ENCODE results near the gene ELMOD2.

Gene ELMOD2

GRCh38 chr4:140584439-140584838, 60.5 kb downstream of the ELMOD2 start:
- no peak for TF ChIP-seq EZH2phosphoT487 (IDR thresholded peaks at IDR 0.05; ENCODE audit: low read depth)
- TF ChIP-seq, protein P1, sequence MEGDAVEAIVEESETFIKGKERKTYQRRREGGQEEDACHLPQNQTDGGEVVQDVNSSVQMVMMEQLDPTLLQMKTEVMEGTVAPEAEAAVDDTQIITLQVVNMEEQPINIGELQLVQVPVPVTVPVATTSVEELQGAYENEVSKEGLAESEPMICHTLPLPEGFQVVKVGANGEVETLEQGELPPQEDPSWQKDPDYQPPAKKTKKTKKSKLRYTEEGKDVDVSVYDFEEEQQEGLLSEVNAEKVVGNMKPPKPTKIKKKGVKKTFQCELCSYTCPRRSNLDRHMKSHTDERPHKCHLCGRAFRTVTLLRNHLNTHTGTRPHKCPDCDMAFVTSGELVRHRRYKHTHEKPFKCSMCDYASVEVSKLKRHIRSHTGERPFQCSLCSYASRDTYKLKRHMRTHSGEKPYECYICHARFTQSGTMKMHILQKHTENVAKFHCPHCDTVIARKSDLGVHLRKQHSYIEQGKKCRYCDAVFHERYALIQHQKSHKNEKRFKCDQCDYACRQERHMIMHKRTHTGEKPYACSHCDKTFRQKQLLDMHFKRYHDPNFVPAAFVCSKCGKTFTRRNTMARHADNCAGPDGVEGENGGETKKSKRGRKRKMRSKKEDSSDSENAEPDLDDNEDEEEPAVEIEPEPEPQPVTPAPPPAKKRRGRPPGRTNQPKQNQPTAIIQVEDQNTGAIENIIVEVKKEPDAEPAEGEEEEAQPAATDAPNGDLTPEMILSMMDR (IDR thresholded peaks at IDR 0.05; ENCODE audit: low read depth, low read length), result no peak
- no peaks in the 10 kb centered on the region for H3K4me1 ChIP-seq (ENCODE audit: low read length)

GRCh38 chr4:140595065-140595464, 71.1 kb downstream of the ELMOD2 start:
- Histone ChIP-seq H3K27ac (ENCODE audit: low read length) (no peak overlapping the region), H3K27me3 (ENCODE audit: low read depth, low read length) (peaks cover 32% of the 10 kb centered on the region), H3K79me2 (ENCODE audit: low read length) (no peaks in the 10 kb centered on the region), H3K4me2 (ENCODE audit: low read length) (no peak overlapping the region), H3K9ac (ENCODE audit: low read length) (no peak overlapping the region), H3K9me3 (ENCODE audit: insufficient read depth, low read length) (no peaks in the 10 kb centered on the region), H3K36me3 (replicated peaks; ENCODE audit: low read depth, low read length) (no peaks in the 10 kb centered on the region), H2AFZ (ENCODE audit: low read depth, low read length) (no peak overlapping the region), H3K4me3 (ENCODE audit: low read length) (no peak overlapping the region), H3K4me1 (ENCODE audit: low read length) (no peaks in the 10 kb centered on the region), H4K20me1 (ENCODE audit: insufficient read depth, low read length) (no peaks in the 10 kb centered on the region)
- no peak for TF ChIP-seq EZH2phosphoT487 (IDR thresholded peaks at IDR 0.05; ENCODE audit: low read depth)
- TF ChIP-seq, protein P1 (IDR thresholded peaks at IDR 0.05; ENCODE audit: low read depth, low read length), result peak; percentile 81

More at GRCh38 chr4:140584439-140584838, 60.5 kb downstream of the ELMOD2 start:
- H4K20me1 ChIP-seq (ENCODE audit: insufficient read depth, low read length), result no peaks in the 10 kb centered on the region
- H3K4me2 ChIP-seq (ENCODE audit: low read length), result no peak overlapping the region
- no peak overlapping the region for H2AFZ ChIP-seq (ENCODE audit: low read depth, low read length)
- no peak overlapping the region for H3K4me3 ChIP-seq (ENCODE audit: low read length)
- no peaks in the 10 kb centered on the region for H3K36me3 ChIP-seq (replicated peaks; ENCODE audit: low read depth, low read length)
- no peak overlapping the region for H3K9ac ChIP-seq (ENCODE audit: low read length)
- no peaks in the 10 kb centered on the region for H3K79me2 ChIP-seq (ENCODE audit: low read length)
- H3K9me3 ChIP-seq (ENCODE audit: insufficient read depth, low read length), result no peaks in the 10 kb centered on the region
- H3K27me3 ChIP-seq (ENCODE audit: low read depth, low read length), result peaks cover 28% of the 10 kb centered on the region
- H3K27ac ChIP-seq (ENCODE audit: low read length), result no peak overlapping the region

- Histone ChIP-seq H3K4me3 (ENCODE audit: low read length) (no peak overlapping the region), H3K9me3 (ENCODE audit: insufficient read depth, low read length) (no peaks in the 10 kb centered on the region), H3K27ac (ENCODE audit: low read length) (no peak overlapping the region), H3K4me1 (ENCODE audit: low read length) (no peaks in the 10 kb centered on the region), H3K9ac (ENCODE audit: low read length) (no peak overlapping the region), H3K27me3 (ENCODE audit: low read depth, low read length) (peaks cover 17% of the 10 kb centered on the region), H4K20me1 (ENCODE audit: insufficient read depth, low read length) (no peaks in the 10 kb centered on the region), H2AFZ (ENCODE audit: low read depth, low read length) (no peak overlapping the region), H3K36me3 (replicated peaks; ENCODE audit: low read depth, low read length) (no peaks in the 10 kb centered on the region), H3K79me2 (ENCODE audit: low read length) (no peaks in the 10 kb centered on the region), H3K4me2 (ENCODE audit: low read length) (no peak overlapping the region)
- TF ChIP-seq EZH2phosphoT487 (IDR thresholded peaks at IDR 0.05; ENCODE audit: low read depth), result no peak
- TF ChIP-seq, protein P1 (IDR thresholded peaks at IDR 0.05; ENCODE audit: low read depth, low read length), result no peak
Observed at GRCh38 chr4:140600408-140600807, 76.4 kb downstream of the ELMOD2 start.

GRCh38 chr4:140602714-140603113, 78.7 kb downstream of the ELMOD2 start:
- no peak overlapping the region for H3K27ac ChIP-seq (ENCODE audit: low read length)
- H3K4me3 ChIP-seq (ENCODE audit: low read length), result no peak overlapping the region
- no peaks in the 10 kb centered on the region for H3K36me3 ChIP-seq (replicated peaks; ENCODE audit: low read depth, low read length)
- H3K27me3 ChIP-seq (ENCODE audit: low read depth, low read length), result peaks cover 20% of the 10 kb centered on the region
- no peak overlapping the region for H3K9ac ChIP-seq (ENCODE audit: low read length)
- no peaks in the 10 kb centered on the region for H3K9me3 ChIP-seq (ENCODE audit: insufficient read depth, low read length)
- no peak for TF ChIP-seq EZH2phosphoT487 (IDR thresholded peaks at IDR 0.05; ENCODE audit: low read depth)
- TF ChIP-seq, protein P1 (IDR thresholded peaks at IDR 0.05; ENCODE audit: low read depth, low read length), result no peak
- H4K20me1 ChIP-seq (ENCODE audit: insufficient read depth, low read length), result no peaks in the 10 kb centered on the region
- H3K79me2 ChIP-seq (ENCODE audit: low read length), result no peaks in the 10 kb centered on the region
- H3K4me1 ChIP-seq (ENCODE audit: low read length), result no peaks in the 10 kb centered on the region
- H2AFZ ChIP-seq (ENCODE audit: low read depth, low read length), result no peak overlapping the region
- H3K4me2 ChIP-seq (ENCODE audit: low read length), result no peak overlapping the region

All from OCI-LY3 (cell line).